K562 (cell line): ENCODE results near the gene ATP5PB. TPM values are rescaled to one million over a fixed set of nuclear protein-coding genes. Genes with fewer than 3 reads are reported as not detected.

ENCODE experiments used
- ATAC-seq: fragments of 200-7000 bp; cut with Tn5 transposase; 3 replicates; pipeline ENCODE4 v1.9.1; 2020; ENCODE audit warnings: moderate library complexity
- BruUV-seq: library from RNA; stranded (reverse); fragments of 400-500 nt; replicated peaks from 2 replicates; lab custom pipeline; 2021; lab: Mats Ljungman, UMichigan
- CTCF ChIA-PET: fragments of 300-600 bp; formaldehyde crosslinking; extraction: SDS; loops from one replicate; lab custom pipeline; 2021; ENCODE audit warnings: low intra/inter-chr PET ratio; lab: Yijun Ruan, JAX
- POLR2A ChIA-PET: fragments of 300-600, 350-650 bp; sonication (Branson Sonifier 250); formaldehyde crosslinking; extraction: SDS; loops from one replicate; lab custom pipeline; 2021; ENCODE audit warnings: antibody characterized with exemption, inconsistent platforms; lab: Yijun Ruan, JAX
- DNase-seq, 4 experiments: peaks; one replicate each; pipeline versions ENCODE4 v3.0.0 to v3.0.0-alpha.2; 2011 to 2018; ENCODE audit warnings: low spot score in 3 of 4, mixed read lengths in 3 of 4; ENCODE audit errors: extremely low read depth in 1 of 4
- FAIRE-seq: peaks from 2 replicates; lab custom pipeline; 2011; peaks lifted over from hg19 to GRCh38; lab: Jason Lieb, UNC
- H2AFZ ChIP-seq: 2 replicates; pipeline ENCODE4 v1.6.0; 2011; ENCODE audit warnings: low read depth, low read length, control low read depth, inconsistent platforms
- H3K27ac ChIP-seq: fragments of 200-600 bp; 3 replicates; pipeline ENCODE4 v1.8.0; 2011; ENCODE audit warnings: low read depth, mild to moderate bottlenecking, control low read depth, inconsistent platforms, low read length, moderate library complexity, mixed read lengths; ENCODE audit errors: extremely low read depth
- H3K27me3 ChIP-seq, 2 experiments: fragments of 300-600 bp in 1 of 2; 2 replicates in 1 of 2; 3 replicates in 1 of 2; pipeline versions ENCODE4 v1.6.0 to v1.8.0; 2011; ENCODE audit warnings: inconsistent platforms in 2 of 2, low read length in 2 of 2, mild to moderate bottlenecking in 1 of 2, mixed read lengths in 1 of 2, moderate library complexity in 1 of 2; ENCODE audit not compliant: control insufficient read depth in 2 of 2, insufficient read depth in 2 of 2
- H3K36me3 ChIP-seq: fragments of 300-600 bp; 3 replicates; pipeline ENCODE4 v1.8.0; 2011; ENCODE audit warnings: mild to moderate bottlenecking, low read length, inconsistent platforms; ENCODE audit not compliant: control insufficient read depth, insufficient read depth
- H3K4me1 ChIP-seq, 2 experiments: fragments of 200-600 bp in 1 of 2; replicated peaks in 1 of 2; 2 replicates in 1 of 2; 3 replicates in 1 of 2; pipeline versions ENCODE4 v1.5.1 to v1.8.0; 2011; ENCODE audit warnings: inconsistent platforms in 2 of 2, low read length in 2 of 2, mild to moderate bottlenecking in 1 of 2, mixed read lengths in 1 of 2, moderate library complexity in 1 of 2; ENCODE audit not compliant: control insufficient read depth in 2 of 2, insufficient read depth in 2 of 2
- H3K4me2 ChIP-seq: 2 replicates; pipeline ENCODE4 v1.6.1; 2011; ENCODE audit warnings: low read length, control low read depth, inconsistent platforms, mixed read lengths; ENCODE audit not compliant: insufficient read depth
- H3K4me3 ChIP-seq: fragments of 200-600 bp; sonication (generic), shearing (Covaris generic); 2 replicates; pipeline ENCODE4 v1.5.1; 2016; ENCODE audit warnings: control low read depth, inconsistent platforms
- H3K79me2 ChIP-seq: fragments of 200-600 bp; 3 replicates; pipeline ENCODE4 v1.8.0; 2011; ENCODE audit warnings: low read length, inconsistent platforms; ENCODE audit not compliant: control insufficient read depth, insufficient read depth
- H3K9ac ChIP-seq, 2 experiments: 2 replicates each; pipeline versions ENCODE4 v1.6.0 to v1.6.1; 2011; ENCODE audit warnings: low read depth in 2 of 2, low read length in 2 of 2, control low read depth in 1 of 2, inconsistent platforms in 1 of 2, mild to moderate bottlenecking in 1 of 2, mixed read lengths in 1 of 2; ENCODE audit not compliant: insufficient read depth in 1 of 2
- H3K9me1 ChIP-seq: one replicate; pipeline ENCODE4 v1.6.0; 2011; ENCODE audit warnings: inconsistent platforms, mild to moderate bottlenecking, low read length, moderate library complexity; ENCODE audit not compliant: control insufficient read depth, insufficient read depth
- H3K9me3 ChIP-seq: replicated peaks from 2 replicates; pipeline ENCODE4 v1.5.1; 2011; ENCODE audit warnings: low read depth, low read length, inconsistent platforms; ENCODE audit not compliant: control insufficient read depth, insufficient read depth
- H4K20me1 ChIP-seq: replicated peaks from 2 replicates; pipeline ENCODE4 v1.6.1; 2011; ENCODE audit warnings: low read length, inconsistent platforms, mixed read lengths; ENCODE audit not compliant: control insufficient read depth, insufficient read depth
- CBX5 ChIP-seq: IDR thresholded peaks from 2 replicates; pipeline ENCODE4 v1.6.1; 2014; ENCODE audit warnings: low read depth, borderline replicate concordance
- CHD4 ChIP-seq: fragments of 200-600 bp; sonication (generic); IDR thresholded peaks from 3 replicates; pipeline ENCODE4 v1.6.1; 2012; ENCODE audit warnings: low read depth, mild to moderate bottlenecking, mixed read lengths, low read length, inconsistent platforms; ENCODE audit not compliant: insufficient read depth, insufficient replicate concordance, poor library complexity, severe bottlenecking
- COPS2 ChIP-seq: fragments of 450-650 bp; conservative IDR thresholded peaks from 2 replicates; pipeline ENCODE4 v1.6.1; 2016; ENCODE audit warnings: mild to moderate bottlenecking, moderate library complexity
- DIDO1 ChIP-seq: fragments of 450-650 bp; IDR thresholded peaks from 2 replicates; pipeline ENCODE4 v1.6.1; 2016; ENCODE audit warnings: low read depth, missing biosample characterization, missing genetic modification characterization
- HCFC1 ChIP-seq: IDR thresholded peaks from 2 replicates; pipeline ENCODE4 v1.6.1; 2012; ENCODE audit warnings: low read depth, low read length, improper control_type of control experiment
- HDAC3 ChIP-seq: fragments of 450-650 bp; IDR thresholded peaks from 2 replicates; pipeline ENCODE4 v1.6.1; 2018; ENCODE audit warnings: borderline replicate concordance, mild to moderate bottlenecking, moderate library complexity; ENCODE audit not compliant: partially characterized antibody
- RBBP5 ChIP-seq: fragments of 200-600 bp; sonication (generic); IDR thresholded peaks from 2 replicates; pipeline ENCODE4 v1.6.1; 2012; ENCODE audit warnings: borderline replicate concordance, mild to moderate bottlenecking, low read length, control low read depth, inconsistent platforms; ENCODE audit not compliant: insufficient read depth, poor library complexity, severe bottlenecking
- XRCC5 ChIP-seq: fragments of 200-400 bp; formaldehyde crosslinking; IDR thresholded peaks from 2 replicates; pipeline ENCODE4 v1.6.1; 2017; ENCODE audit warnings: low read depth, mild to moderate bottlenecking, low read length
- ZNF57 ChIP-seq: fragments of 450-650 bp; formaldehyde crosslinking; IDR thresholded peaks from 2 replicates; pipeline ENCODE4 v1.4.0; 2020; ENCODE audit warnings: mild to moderate bottlenecking, moderate library complexity
- WGBS: fragments of 100-300 bp; shearing (Covaris generic); methylation state at CpG from one replicate; pipeline ENCODE4 v1.1.6; 2016; ENCODE audit warnings: low coverage, mixed read lengths; ENCODE audit not compliant: insufficient coverage; ENCODE audit errors: missing lambda C conversion rate; 5-methylcytosine and 5-hydroxymethylcytosine counted together
- in situ Hi-C: fragments of 300-500 bp; cut with MboI; formaldehyde crosslinking; loops from 4 replicates; pipeline ENCODE4 v1.15.0; 2018; ENCODE audit warnings: inconsistent platforms, mixed read lengths
- intact Hi-C: fragments of 100-400 bp; cut with micrococcal nuclease; formaldehyde crosslinking; loops from 2 replicates; pipeline ENCODE4 v1.14.2; 2022
- polyA plus RNA-seq, 8 experiments: library from polyadenylated mRNA; depleted of rRNA in 4 of 8; stranded (reverse) in 5 of 8; unstranded in 3 of 8; fragments of >200 nt; fragmentation: Nextera tagmentation in 2 of 8; fragmentation: Illumina TruSeq in 1 of 8; extraction: Ambion mirVana in 2 of 8; extraction: Trizol in 1 of 8; gene quantifications; 2 replicates each; pipeline versions ENCODE4 v1.2.1 to v1.2.3, GENCODE V29; 2011 to 2014; ENCODE audit warnings: inconsistent platforms in 1 of 8, missing spikeins in 1 of 8
- total RNA-seq, 7 experiments: library from RNA; depleted of rRNA in 6 of 7; stranded (reverse); fragments of >200 nt in 6 of 7; fragmentation: Illumina TruSeq in 2 of 7; extraction: Trizol in 2 of 7; gene quantifications; 2 replicates each; pipeline versions ENCODE4 v1.2.1 to v1.2.3, GENCODE V29; 2011 to 2021; ENCODE audit warnings: low replicate concordance in 1 of 7
- TF ChIP-seq, protein P1 (sequence below): fragments of 250-450 bp; sonication (Bioruptor Pico); IDR thresholded peaks from 2 replicates; pipeline ENCODE4 v1.4.0; 2020; ENCODE audit warnings: mild to moderate bottlenecking, moderate library complexity, borderline replicate concordance
- TF ChIP-seq, protein P2 (sequence below): sonication (generic); formaldehyde crosslinking; IDR thresholded peaks from 2 replicates; pipeline ENCODE4 v1.8.1; 2023; ENCODE audit warnings: mild to moderate bottlenecking, missing genetic modification reagents

The ATP5PB gene
- total and polyA plus RNA-seq, 9 of the 15 experiments (the other 6 are each of a cell fraction or from before 2014, with no cell fraction given) = 651 to 2,735 (median 1,061) TPM

DNA sequence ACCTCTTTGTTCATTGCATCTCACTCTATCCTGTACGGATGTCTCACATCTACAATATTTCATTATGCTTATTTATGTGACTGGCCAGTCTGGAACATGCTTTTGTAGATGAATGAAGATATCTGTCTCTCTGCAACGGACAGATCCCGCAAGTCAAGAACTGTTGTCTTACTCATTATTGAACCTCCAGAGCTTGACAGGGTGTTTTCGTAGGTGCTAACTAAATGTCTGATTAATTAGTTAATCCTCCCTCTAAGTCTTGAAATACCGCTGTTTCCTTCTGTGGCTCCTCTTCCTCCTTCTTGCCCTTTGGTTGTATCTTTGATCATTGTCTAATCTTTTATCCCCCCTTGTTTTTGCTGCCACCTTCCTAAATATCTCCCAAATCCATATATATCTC lies 21.3 kb downstream of the ATP5PB start:
- no peak for FAIRE-seq
- CTCF ChIA-PET = no interaction called here
- Histone ChIP-seq H3K4me2 (no peak overlapping the region), H2AFZ (no peak overlapping the region), H3K27ac (no peak overlapping the region), H3K27me3 (no peaks in the 10 kb centered on the region), H3K9me1 (no peaks in the 10 kb centered on the region), H4K20me1 (no peaks in the 10 kb centered on the region), H3K9ac (no peak overlapping the region), H3K36me3 (peaks cover 33% of the 10 kb centered on the region; the same call in 2 of the 3 replicates), H3K4me1 (peaks cover 2 to 18% of the 10 kb centered on the region in 2 experiments; a peak in 2 of 5 replicates), H3K4me3 (no peak overlapping the region), H3K9me3 (no peaks in the 10 kb centered on the region), H3K79me2 (no peaks in the 10 kb centered on the region)
- POLR2A ChIA-PET = interaction anchor here (0.6 kb wide), 1 partner anchor 28 kb away, joined by 3 read pairs; no protein-coding TSS in a partner anchor
- in situ Hi-C loops (no loop called here), intact Hi-C loops (no loop called here)
- no TSS peak for BruUV-seq
- 91% methylated on average over 5 of the region's 5 CpGs for WGBS
- no peak for ATAC-seq
- DNase-seq = no peak
- TF ChIP-seq HCFC1 (no peak), RBBP5 (no peak), DIDO1 (tag) (no peak), XRCC5 (no peak), ZNF57 (CRISPR knock-in tag) (no peak)

DNA sequence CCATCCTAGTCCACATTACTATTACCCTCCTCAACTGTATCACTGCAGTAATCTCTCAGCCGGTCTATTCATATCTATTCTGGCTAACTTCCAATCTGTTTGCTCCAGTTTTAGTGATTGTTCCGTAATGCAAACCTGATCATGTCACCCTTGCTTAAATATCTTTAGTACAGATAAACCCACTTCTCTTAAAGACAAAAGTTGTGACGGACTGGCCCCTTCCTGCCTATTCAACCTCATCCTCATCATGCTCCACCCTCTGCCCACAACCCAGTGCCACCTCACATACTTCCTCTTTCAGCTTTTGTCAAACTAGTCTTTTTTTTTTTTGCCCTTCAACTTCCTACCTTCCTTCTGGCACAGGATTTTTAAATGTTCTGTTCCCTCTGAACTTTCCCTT lies 21.7 kb downstream of the ATP5PB start:
- Histone ChIP-seq H3K36me3 (peaks cover 33% of the 10 kb centered on the region; the same call in 2 of the 3 replicates), H3K9ac (no peak overlapping the region), H3K4me1 (peaks cover 2 to 19% of the 10 kb centered on the region in 2 experiments; a peak in 3 of 5 replicates), H3K9me1 (no peaks in the 10 kb centered on the region), H3K27ac (no peak overlapping the region), H3K79me2 (no peaks in the 10 kb centered on the region), H2AFZ (no peak overlapping the region), H3K9me3 (no peaks in the 10 kb centered on the region), H3K4me2 (no peak overlapping the region), H3K4me3 (no peak overlapping the region), H3K27me3 (no peaks in the 10 kb centered on the region), H4K20me1 (no peaks in the 10 kb centered on the region; the same call in 1 of the 2 replicates)
- no peak for ATAC-seq
- no peak for DNase-seq
- intact Hi-C loops = no loop called here
- CTCF ChIA-PET = no interaction called here
- FAIRE-seq = no peak
- POLR2A ChIA-PET = interaction anchor here (0.6 kb wide), 1 partner anchor 27 kb away, joined by 3 read pairs; no protein-coding TSS in a partner anchor
- BruUV-seq = no TSS peak
- in situ Hi-C loops = no loop called here
- 54% methylated on average over 3 of the region's 3 CpGs for WGBS
- TF ChIP-seq, protein P1, sequence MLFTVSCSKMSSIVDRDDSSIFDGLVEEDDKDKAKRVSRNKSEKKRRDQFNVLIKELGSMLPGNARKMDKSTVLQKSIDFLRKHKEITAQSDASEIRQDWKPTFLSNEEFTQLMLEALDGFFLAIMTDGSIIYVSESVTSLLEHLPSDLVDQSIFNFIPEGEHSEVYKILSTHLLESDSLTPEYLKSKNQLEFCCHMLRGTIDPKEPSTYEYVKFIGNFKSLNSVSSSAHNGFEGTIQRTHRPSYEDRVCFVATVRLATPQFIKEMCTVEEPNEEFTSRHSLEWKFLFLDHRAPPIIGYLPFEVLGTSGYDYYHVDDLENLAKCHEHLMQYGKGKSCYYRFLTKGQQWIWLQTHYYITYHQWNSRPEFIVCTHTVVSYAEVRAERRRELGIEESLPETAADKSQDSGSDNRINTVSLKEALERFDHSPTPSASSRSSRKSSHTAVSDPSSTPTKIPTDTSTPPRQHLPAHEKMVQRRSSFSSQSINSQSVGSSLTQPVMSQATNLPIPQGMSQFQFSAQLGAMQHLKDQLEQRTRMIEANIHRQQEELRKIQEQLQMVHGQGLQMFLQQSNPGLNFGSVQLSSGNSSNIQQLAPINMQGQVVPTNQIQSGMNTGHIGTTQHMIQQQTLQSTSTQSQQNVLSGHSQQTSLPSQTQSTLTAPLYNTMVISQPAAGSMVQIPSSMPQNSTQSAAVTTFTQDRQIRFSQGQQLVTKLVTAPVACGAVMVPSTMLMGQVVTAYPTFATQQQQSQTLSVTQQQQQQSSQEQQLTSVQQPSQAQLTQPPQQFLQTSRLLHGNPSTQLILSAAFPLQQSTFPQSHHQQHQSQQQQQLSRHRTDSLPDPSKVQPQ (CRISPR knock-in tag) = no peak
- no peak for TF ChIP-seq COPS2
- TF ChIP-seq HDAC3 = no peak
- TF ChIP-seq CHD4 = no peak
- TF ChIP-seq, protein P2, sequence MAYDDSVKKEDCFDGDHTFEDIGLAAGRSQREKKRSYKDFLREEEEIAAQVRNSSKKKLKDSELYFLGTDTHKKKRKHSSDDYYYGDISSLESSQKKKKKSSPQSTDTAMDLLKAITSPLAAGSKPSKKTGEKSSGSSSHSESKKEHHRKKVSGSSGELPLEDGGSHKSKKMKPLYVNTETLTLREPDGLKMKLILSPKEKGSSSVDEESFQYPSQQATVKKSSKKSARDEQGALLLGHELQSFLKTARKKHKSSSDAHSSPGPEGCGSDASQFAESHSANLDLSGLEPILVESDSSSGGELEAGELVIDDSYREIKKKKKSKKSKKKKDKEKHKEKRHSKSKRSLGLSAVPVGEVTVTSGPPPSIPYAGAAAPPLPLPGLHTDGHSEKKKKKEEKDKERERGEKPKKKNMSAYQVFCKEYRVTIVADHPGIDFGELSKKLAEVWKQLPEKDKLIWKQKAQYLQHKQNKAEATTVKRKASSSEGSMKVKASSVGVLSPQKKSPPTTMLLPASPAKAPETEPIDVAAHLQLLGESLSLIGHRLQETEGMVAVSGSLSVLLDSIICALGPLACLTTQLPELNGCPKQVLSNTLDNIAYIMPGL (CRISPR knock-in tag) = no peak
- TF ChIP-seq CBX5 = no peak
